ENCODE data around the gene RNU6-8.

Gene RNU6-8

GRCh38 chr14:32212833-32213232, 9.8 kb upstream of the RNU6-8 start:
- Histone ChIP-seq H3F3A (ENCODE audit: insufficient read depth, low read length) (no peaks in the 10 kb centered on the region), H3K27me3 (replicated peaks; ENCODE audit: insufficient read depth, low read length) (no peaks in the 10 kb centered on the region), H3K4me3 (ENCODE audit: low read length) (no peak overlapping the region), H4K20me1 (ENCODE audit: insufficient read depth, low read length) (no peaks in the 10 kb centered on the region), H3K4me1 (ENCODE audit: low read length) (no peaks in the 10 kb centered on the region), H3K9me2 (replicated peaks; ENCODE audit: insufficient read depth, low read length) (no peaks in the 10 kb centered on the region), H3K9me3 (replicated peaks; ENCODE audit: insufficient read depth, low read length) (no peaks in the 10 kb centered on the region), H3K4me2 (ENCODE audit: low read depth, low read length) (no peak overlapping the region), H3K36me3 (replicated peaks; ENCODE audit: insufficient read depth, low read length) (no peaks in the 10 kb centered on the region), H2AFZ (ENCODE audit: low read length) (no peak overlapping the region), H3K9ac (ENCODE audit: low read length) (no peak overlapping the region), H3K79me2 (ENCODE audit: low read length) (no peaks in the 10 kb centered on the region), H3K27ac (ENCODE audit: low read length) (no peak overlapping the region)
- TF ChIP-seq EZH2 (optimal IDR thresholded peaks at IDR 0.05; ENCODE audit: low read depth, low read length) = no peak
- TF ChIP-seq, protein P1, sequence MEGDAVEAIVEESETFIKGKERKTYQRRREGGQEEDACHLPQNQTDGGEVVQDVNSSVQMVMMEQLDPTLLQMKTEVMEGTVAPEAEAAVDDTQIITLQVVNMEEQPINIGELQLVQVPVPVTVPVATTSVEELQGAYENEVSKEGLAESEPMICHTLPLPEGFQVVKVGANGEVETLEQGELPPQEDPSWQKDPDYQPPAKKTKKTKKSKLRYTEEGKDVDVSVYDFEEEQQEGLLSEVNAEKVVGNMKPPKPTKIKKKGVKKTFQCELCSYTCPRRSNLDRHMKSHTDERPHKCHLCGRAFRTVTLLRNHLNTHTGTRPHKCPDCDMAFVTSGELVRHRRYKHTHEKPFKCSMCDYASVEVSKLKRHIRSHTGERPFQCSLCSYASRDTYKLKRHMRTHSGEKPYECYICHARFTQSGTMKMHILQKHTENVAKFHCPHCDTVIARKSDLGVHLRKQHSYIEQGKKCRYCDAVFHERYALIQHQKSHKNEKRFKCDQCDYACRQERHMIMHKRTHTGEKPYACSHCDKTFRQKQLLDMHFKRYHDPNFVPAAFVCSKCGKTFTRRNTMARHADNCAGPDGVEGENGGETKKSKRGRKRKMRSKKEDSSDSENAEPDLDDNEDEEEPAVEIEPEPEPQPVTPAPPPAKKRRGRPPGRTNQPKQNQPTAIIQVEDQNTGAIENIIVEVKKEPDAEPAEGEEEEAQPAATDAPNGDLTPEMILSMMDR (IDR thresholded peaks at IDR 0.05; ENCODE audit: low read length) = no peak
- DNase-seq = no peak

GRCh38 chr14:32211068-32211404, 8.0 kb upstream of the RNU6-8 start:
- no peaks in the 10 kb centered on the region for H3K27me3 ChIP-seq (replicated peaks; ENCODE audit: insufficient read depth, low read length)
- no peak overlapping the region for H3K9ac ChIP-seq (ENCODE audit: low read length)
- no peak overlapping the region for H3K4me2 ChIP-seq (ENCODE audit: low read depth, low read length)
- H3K9me3 ChIP-seq (replicated peaks; ENCODE audit: insufficient read depth, low read length) = no peaks in the 10 kb centered on the region
- DNase-seq = no peak
- peaks cover 9% of the 10 kb centered on the region for H3F3A ChIP-seq (ENCODE audit: insufficient read depth, low read length)
- H3K79me2 ChIP-seq (ENCODE audit: low read length) = no peaks in the 10 kb centered on the region
- H3K27ac ChIP-seq (ENCODE audit: low read length) = no peak overlapping the region
- no peaks in the 10 kb centered on the region for H3K36me3 ChIP-seq (replicated peaks; ENCODE audit: insufficient read depth, low read length)
- no peak overlapping the region for H3K4me3 ChIP-seq (ENCODE audit: low read length)
- H2AFZ ChIP-seq (ENCODE audit: low read length) = no peak overlapping the region
- no peaks in the 10 kb centered on the region for H3K9me2 ChIP-seq (replicated peaks; ENCODE audit: insufficient read depth, low read length)
- TF ChIP-seq, protein P1 (IDR thresholded peaks at IDR 0.05; ENCODE audit: low read length) = no peak
- TF ChIP-seq EZH2phosphoT487 (IDR thresholded peaks at IDR 0.05; ENCODE audit: low read length) = no peak
- TF ChIP-seq EZH2 (optimal IDR thresholded peaks at IDR 0.05; ENCODE audit: low read depth, low read length) = no peak
- peaks cover 9% of the 10 kb centered on the region for H3K4me1 ChIP-seq (ENCODE audit: low read length)
- no peaks in the 10 kb centered on the region for H4K20me1 ChIP-seq (ENCODE audit: insufficient read depth, low read length)

DNA sequence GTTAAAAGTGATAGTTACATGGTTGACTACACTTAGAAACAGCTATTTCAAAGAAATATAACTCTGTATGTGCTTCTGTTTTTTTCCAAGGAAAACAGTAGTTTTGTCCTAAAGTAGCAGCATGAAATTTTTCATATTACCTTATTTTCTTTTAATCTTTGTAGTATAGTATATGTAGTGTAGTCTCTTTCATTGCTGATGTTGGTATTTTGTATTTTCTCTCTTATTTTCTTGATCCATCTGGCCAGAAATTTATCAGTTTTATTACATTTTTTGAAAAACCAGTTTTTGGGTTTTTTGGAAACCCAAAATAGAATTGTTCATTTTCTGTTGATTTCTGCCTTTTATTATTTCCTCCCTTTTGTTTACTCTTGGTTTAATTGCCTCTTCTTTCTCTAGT, 6.4 kb upstream of the RNU6-8 start:
- no peak overlapping the region for H3K4me2 ChIP-seq (ENCODE audit: low read depth, low read length)
- no peaks in the 10 kb centered on the region for H3K36me3 ChIP-seq (replicated peaks; ENCODE audit: insufficient read depth, low read length)
- H4K20me1 ChIP-seq (ENCODE audit: insufficient read depth, low read length) = no peaks in the 10 kb centered on the region
- TF ChIP-seq, protein P1 (IDR thresholded peaks at IDR 0.05; ENCODE audit: low read length) = no peak
- TF ChIP-seq EZH2 (optimal IDR thresholded peaks at IDR 0.05; ENCODE audit: low read depth, low read length) (no peak), EZH2phosphoT487 (IDR thresholded peaks at IDR 0.05; ENCODE audit: low read length) (no peak)
- H3K9me2 ChIP-seq (replicated peaks; ENCODE audit: insufficient read depth, low read length) = no peaks in the 10 kb centered on the region
- peaks cover 10% of the 10 kb centered on the region for H3F3A ChIP-seq (ENCODE audit: insufficient read depth, low read length)
- no peaks in the 10 kb centered on the region for H3K9me3 ChIP-seq (replicated peaks; ENCODE audit: insufficient read depth, low read length)
- peaks cover 15% of the 10 kb centered on the region for H3K4me1 ChIP-seq (ENCODE audit: low read length)
- DNase-seq = no peak
- no peak overlapping the region for H3K4me3 ChIP-seq (ENCODE audit: low read length)
- no peak overlapping the region for H3K27ac ChIP-seq (ENCODE audit: low read length)
- H3K79me2 ChIP-seq (ENCODE audit: low read length) = no peaks in the 10 kb centered on the region
- H3K27me3 ChIP-seq (replicated peaks; ENCODE audit: insufficient read depth, low read length) = no peaks in the 10 kb centered on the region
- H3K9ac ChIP-seq (ENCODE audit: low read length) = no peak overlapping the region
- H2AFZ ChIP-seq (ENCODE audit: low read length) = no peak overlapping the region
